HG03442 (cell line): ENCODE measurements around the gene POLG2.
"Not testable (repeated sequence)": the region's sequence is repeated elsewhere in the genome, so short reads cannot be mapped to it uniquely, and the experiment has no call there.

ENCODE experiments used
- ATAC-seq: cut with Tn5 transposase; IDR thresholded peaks from one replicate; pipeline ENCODE4 v1.9.1; 2021; ENCODE audit warnings: mild to moderate bottlenecking, moderate library complexity; ENCODE audit not compliant: unreplicated experiment

The POLG2 gene

DNA sequence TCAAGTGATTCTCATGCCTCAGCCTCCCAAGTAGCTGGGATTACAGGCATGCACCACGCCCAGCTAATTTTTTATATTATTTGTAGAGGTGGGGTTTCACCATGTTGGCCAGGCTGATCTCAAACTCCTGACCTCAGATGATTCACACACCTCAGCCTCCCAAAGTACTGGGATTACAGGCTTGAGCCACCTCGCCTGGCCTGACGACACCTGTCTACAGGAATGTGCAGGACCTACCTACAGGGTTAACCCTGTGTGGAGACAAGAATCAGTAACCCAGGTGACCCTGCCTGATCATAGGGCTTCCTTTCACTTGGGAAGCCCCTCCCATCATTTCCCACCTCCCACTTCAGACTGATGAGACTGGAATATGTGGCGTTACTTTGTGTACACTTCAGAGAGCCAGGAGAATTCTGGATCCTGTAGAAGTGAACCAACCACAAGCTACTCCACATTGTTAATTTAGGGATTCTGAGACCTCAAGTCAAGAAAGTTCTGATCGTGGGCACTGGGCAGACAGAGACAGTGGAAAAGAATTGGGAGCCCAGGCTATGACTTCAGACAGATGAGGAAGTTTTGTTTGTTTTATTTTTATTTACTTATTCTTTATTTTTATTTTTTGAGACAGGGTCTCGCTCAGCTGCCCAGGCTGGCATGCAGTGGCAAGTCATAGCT is 53.6 kb downstream of the POLG2 start:
- ATAC-seq, result no peak

DNA sequence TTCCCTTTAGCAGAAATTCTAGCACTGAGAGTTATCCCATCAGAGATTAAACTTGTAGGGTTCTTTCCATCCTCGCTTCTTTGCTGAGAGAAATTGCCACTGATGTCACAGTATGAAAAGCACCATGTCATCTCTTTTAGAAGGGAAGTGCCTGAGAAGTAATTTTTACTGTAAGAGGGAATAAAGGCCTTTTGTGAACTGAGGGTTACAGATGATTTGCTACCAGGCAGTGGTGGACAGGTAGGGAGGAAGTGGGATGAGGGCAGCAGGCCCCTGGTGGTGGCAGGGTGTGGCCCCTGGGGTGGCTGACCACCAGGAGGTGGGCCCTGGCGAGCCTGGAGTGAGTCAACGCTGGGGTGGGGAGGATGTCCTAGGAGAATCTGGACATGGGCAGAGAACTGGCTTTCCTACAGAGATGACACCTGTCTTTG is 54.3 kb downstream of the POLG2 start:
- ATAC-seq, result no peak

DNA sequence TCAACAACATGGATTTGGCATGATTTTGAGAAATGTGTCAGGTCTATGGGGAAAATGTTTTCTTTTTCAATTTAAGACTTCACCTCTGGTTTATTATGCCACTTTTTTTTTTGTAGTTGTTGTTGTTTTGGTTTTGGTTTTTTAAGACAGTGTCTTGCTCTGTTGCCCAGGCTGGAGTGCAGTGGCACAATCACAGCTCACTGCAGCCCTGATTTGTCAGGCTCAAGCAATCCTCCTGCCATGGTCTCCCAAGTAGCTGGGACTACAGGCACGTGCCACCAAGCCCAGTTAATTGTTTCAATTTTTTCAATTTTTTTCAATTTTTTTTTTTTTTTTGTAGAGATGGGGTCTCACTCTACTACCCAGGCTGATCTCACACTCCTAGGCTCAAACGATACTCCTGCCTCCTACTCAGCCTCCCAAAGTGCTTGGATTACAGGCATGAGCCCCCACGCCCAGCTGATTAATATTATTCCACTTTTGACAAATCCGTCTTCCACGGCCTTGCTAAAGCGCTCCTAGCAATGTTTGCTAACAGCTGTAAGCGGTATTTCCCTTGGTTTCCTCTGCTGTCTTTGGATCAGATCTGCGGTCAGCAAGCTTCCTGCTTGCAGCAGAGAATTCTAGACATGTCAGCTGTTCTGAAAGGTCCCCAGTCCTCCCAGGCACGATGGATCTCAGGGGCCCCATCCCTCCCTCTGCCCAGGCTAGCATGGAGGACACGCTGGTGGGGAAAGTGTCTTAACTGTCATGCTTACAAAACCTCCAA is 54.9 kb downstream of the POLG2 start:
- no peak for ATAC-seq

DNA sequence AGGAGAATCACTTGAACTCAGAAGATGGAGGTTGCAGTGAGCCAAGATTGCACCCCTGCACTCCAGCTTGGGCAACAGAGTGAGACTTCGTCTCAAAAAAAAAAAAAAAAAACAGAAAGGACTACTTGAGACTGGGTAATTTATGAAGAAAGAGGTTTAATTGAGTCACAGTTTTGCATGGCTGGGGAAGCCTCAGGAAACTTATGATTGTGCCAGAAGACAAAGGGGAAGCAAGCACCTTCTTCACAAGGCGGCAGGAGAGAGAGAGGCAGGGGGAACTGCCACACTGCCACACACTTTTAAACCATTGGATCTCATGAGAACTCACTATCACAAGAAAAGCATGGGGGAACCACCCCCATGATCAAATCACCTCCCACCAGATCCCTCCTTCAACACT is 56.9 kb downstream of the POLG2 start:
- ATAC-seq, result no peak

DNA sequence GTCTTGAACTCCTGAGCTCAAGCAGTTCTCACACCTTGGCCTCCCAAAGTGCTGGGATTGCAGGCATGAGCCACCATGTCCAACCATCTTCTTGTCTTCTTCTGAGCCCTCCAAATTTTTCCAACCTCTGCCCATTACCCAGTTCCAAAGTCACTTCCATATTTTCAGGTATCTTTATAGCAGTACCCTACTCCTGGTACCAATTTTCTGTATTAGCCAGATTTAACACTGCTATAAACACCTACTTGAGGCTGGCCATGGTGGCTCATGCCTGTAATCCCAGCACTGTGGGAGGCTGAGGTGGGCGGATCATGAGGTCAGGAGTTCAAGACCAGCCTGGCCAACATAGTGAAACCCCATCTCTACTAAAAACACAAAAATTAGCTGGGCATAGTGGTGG is 57.3 kb downstream of the POLG2 start:
- not testable (repeated sequence) for ATAC-seq

DNA sequence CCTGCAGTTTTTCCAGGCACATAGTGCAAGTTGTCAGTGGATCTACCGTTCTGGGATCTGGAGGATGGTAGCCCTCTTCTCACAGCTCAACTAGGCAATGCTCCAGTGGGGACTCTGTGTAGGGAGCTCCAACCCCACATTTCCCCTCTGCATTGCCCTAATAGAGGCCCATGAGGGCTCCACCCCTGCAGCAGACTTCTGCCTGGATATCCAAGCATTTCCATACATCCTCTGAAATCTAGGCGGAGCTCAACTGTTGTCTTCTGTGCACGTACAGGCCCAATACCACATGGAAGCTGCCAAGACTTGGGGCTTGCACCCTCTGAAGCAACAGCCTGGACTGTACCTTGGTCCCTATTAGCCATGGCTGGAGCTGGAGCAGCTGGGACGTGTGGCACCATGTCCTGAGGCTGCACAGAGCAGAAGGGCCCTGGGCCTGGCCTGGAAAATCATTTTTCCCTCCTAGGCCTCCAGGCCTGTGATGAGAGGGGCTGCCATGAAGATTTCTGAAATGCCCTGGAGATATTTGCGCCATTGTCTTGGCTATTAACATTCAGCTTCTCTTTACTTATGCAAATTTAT is 58.8 kb downstream of the POLG2 start:
- no peak for ATAC-seq

DNA sequence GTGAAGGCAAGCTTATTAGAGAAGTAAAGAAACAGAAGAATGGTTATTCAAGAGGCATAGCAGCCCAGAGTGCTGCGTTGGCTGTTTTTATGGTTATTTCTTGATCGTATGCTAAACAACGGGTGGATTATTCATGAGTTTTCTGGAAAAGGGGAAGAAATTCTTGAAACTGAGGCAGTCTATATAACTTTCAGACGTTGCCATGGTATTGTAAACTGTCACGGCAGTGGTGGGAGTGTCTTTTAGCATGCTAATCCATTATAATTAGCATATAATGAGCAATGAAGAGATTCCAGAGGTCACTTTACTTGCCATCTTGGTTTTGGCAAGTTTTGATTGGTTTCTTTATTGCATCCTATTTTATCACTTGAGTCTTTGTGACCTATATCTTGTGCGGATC is 65.3 kb downstream of the POLG2 start:
- no peak for ATAC-seq

DNA sequence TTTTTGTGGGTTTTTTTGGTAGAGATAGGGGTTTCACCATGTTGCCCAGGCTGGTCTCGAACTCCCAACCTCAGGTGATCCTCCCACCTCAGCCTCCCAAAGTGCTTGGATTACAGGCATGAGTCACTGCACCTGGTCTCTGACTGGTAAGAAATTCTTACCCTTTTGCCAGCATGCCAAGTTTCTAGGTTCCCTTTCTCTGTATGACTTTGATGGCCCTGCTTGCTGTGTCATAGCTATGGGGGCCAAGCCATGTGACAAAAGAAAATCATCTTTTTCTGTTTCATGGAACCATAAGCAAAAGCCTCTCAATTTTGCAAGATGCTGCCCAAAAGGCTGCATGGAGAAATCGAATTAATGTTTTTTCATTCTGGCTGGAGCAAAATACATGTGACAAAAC is 66.8 kb downstream of the POLG2 start:
- not testable (repeated sequence) for ATAC-seq

DNA sequence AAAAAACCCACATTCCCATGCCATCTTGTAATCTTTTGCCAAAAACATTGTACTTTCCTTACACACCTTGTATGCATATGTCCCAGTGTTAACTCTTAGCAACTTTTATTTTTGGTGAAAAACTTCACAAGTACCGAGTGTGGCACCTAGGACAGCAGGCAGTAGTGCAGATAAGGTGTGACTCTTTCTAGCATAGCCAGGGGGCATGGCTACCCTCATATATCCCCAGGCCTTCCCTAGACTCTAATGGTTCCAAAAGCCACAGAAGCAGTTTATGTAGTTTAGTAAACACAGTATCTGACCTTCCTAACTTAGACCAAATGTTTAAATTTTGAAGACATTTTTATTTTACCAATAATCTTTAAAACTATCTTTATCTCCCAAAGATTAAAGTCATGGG is 68.4 kb downstream of the POLG2 start:
- ATAC-seq, result no peak
